GM20000 (cell line): ENCODE data around the gene BPIFA2.

Source experiments
- DNase-seq: peaks from one replicate; pipeline ENCODE4 v3.0.0; 2012; ENCODE audit warnings: low spot score
- TF ChIP-seq, protein P1 (sequence below): IDR thresholded peaks from 2 replicates; pipeline ENCODE4 v1.5.1; 2012; ENCODE audit warnings: mild to moderate bottlenecking, control low read depth; ENCODE audit errors: extremely low read depth, missing control alignments

Gene BPIFA2

DNA sequence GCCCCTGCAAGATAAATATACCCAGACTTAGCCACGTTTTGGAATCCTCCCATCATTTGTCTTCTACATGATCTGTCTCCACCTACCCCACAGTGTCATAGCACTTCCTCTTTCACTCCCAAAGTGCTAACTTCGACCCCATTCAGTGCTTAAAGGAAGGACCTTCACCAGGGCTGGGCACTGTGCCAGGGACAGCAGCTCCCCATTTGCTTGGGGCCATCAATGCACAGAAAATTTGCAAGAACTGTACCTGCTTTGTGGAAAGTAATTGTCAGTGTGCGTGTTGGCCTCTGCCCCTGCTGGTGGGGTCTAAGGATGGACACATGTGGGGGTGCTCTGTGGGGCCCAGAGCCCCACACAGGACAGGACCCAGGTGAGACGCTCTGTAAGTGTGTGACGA is 5.2 kb upstream of the BPIFA2 start:
- TF ChIP-seq, protein P1, sequence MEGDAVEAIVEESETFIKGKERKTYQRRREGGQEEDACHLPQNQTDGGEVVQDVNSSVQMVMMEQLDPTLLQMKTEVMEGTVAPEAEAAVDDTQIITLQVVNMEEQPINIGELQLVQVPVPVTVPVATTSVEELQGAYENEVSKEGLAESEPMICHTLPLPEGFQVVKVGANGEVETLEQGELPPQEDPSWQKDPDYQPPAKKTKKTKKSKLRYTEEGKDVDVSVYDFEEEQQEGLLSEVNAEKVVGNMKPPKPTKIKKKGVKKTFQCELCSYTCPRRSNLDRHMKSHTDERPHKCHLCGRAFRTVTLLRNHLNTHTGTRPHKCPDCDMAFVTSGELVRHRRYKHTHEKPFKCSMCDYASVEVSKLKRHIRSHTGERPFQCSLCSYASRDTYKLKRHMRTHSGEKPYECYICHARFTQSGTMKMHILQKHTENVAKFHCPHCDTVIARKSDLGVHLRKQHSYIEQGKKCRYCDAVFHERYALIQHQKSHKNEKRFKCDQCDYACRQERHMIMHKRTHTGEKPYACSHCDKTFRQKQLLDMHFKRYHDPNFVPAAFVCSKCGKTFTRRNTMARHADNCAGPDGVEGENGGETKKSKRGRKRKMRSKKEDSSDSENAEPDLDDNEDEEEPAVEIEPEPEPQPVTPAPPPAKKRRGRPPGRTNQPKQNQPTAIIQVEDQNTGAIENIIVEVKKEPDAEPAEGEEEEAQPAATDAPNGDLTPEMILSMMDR: no peak
- DNase-seq: no peak

DNA sequence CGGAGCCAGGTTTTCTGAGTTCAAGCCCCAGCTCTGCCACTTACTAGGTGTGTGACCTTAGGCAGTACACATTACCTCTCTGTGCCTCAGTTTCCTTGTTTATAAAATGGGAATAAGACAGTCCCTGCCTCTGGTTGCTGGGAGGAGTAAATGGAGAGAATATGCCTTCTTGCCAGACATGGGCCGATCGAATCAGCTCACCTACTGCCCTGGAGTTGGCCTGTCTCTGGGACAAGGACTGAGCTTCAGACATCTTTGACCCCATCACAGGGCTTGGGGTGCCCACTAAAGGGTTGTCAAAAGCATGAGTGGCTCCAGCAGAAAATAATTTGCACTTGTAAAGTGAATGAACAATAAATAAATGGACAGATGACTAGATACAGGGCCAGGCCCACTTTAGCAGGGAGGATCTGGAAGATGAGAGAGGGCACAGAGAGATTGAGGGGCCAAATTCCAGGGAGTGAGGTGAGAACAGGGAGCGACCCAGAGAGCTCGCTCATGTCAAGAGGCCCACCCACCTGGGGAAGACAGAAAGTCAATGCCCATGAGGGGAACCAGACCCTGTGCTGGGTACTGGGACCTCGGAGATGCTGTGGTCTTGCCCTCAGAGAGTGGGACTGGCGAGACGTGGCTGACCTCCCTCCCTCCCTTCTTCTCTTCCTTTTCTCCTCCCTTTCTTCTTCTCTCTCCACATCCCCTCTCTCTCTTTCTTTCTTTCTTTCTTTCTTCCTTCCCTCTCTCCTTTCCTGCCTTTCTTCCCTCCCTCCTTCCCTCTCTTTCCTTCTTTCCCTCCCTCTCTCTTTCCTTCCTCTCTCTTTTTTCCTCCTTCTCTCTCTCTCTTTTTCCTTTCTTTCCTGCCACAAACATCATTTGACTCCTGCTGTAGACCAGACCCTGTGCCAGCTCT is 3.9 kb upstream of the BPIFA2 start:
- TF ChIP-seq, protein P1: no peak

DNA sequence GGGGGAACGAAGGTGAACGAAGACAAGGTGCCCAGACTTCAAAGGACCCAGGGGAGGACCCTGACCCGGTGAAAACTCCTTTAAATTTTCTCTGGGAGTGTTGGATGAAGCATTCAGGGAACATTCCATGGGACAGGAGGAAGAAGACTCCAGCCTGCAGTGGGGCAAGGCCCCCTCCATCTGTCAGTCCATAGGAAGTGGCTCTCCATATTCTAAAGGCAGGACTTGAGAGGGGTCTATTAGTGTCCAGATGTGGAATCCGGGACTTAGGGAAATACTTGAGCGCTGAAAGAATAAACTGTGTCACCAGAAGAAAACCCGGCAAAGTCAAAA is 3.2 kb upstream of the BPIFA2 start:
- no peak for DNase-seq

More for the DNA sequence above, 3.9 kb upstream of the BPIFA2 start:
- DNase-seq: no peak

DNA sequence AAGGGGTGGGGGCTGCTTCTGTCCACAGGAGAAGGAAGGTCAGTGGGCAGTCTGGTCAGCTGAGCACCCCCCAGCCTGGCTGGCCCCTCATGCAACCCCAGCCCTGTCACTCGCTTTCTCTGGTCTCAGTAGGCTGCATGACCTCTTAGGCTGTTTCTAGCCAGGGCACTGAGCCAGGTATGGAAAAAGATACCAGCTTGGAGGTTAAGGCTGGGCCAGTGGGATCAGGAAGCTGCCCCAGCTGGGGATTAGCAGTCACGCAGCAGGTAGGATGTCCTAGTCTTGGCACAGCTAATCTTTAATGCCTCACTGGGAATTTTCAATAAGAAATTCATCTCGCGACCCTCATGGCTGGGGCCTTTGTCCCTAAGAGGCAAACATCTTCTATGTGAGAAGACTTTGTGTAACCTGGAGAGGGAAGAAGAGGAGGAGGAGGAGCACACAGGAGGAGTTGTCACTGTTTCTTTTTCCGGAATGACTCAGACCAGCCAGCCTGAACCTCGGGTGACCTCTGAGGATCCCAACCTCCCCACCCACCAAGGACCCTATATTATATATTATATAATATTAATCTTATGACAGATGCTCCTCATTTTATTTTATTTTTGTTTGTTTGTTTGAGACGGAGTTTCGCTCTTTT is 2.4 kb upstream of the BPIFA2 start:
- no peak for DNase-seq
- TF ChIP-seq, protein P1: no peak

More for the DNA sequence above, 3.2 kb upstream of the BPIFA2 start:
- TF ChIP-seq, protein P1: no peak

DNA sequence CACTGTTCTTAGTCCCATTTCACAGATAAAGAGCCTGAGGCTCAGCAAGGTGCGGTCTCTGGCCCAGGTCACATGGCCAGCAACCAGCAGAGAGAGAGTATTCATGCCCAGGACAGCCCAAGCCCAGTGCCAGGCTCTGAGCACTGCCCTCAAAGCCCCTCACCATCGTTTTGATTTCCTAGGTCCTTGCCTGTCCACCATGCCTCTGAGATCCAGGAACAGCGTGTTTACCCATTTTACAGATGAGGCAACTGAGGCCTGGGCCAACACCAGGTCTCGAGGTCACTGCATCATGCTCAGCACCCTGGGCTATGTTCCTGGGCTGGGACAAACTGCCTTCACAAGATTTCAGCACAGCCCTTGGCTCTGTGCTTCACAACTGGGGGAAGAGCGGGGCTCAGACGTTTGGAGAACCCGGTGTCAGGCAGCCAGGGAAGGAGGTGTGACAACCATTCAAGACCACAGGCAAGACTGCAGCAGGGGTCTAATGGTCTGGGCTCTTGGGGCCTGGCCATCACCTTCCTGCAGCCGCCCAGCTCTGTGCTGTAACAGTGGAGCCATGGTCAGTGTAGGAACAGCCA is 1.3 kb upstream of the BPIFA2 start:
- TF ChIP-seq, protein P1: no peak
- DNase-seq: no peak

DNA sequence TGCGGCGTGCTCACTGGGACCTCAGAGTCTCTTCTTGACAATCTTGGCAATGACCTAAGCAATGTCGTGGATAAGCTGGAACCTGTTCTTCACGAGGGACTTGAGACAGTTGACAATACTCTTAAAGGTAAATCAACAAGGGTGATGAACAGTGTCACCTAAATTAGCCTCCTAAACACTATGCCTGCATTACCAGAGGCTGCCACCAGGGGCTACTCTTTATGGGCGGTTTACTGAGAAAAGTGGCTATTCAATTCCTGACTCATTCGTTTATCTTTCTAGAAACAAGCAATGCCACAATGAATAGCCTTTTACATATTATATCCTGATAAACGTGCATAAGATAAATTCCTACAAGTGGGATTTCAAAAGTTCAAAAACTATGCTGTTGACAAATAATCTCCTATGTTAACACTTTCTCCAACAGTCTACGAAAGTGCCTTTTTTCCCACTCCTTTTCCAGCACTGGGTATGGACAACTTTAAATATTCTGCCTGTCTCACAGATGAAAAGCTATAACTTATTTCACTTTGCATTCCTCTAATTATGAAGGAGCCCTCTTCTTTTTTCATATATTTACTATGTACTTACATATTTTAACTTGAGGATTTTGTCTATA is 1.3 kb downstream of the BPIFA2 start:
- no peak for DNase-seq
- TF ChIP-seq, protein P1: no peak
